Stimulated activated memory B cell treated with anti-CD40 and anti-IgM and Interleukin-4, amounts not matched to agents 10 μg/mL and 1 μg/mL and 100 μg/mL, for 72 hours (primary cell): Measurements from ENCODE around the gene ARSI.

Experiments used
- ATAC-seq: fragments of 150-1000 bp; cut with Tn5 transposase; 2 replicates; pipeline ENCODE4 v1.10.0; 2021
- H3K27ac Mint-ChIP-seq: one replicate; pipeline ENCODE4 v1.8.0; 2022; ENCODE audit warnings: mild to moderate bottlenecking, mixed read lengths
- H3K27me3 Mint-ChIP-seq: one replicate; pipeline ENCODE4 v1.8.0; 2022; ENCODE audit warnings: mixed read lengths
- H3K36me3 Mint-ChIP-seq: one replicate; pipeline ENCODE4 v1.8.0; 2022; ENCODE audit warnings: mixed read lengths
- H3K4me1 Mint-ChIP-seq: one replicate; pipeline ENCODE4 v1.8.0; 2022; ENCODE audit warnings: mixed read lengths
- H3K4me3 Mint-ChIP-seq: one replicate; pipeline ENCODE4 v1.8.0; 2022; ENCODE audit warnings: mild to moderate bottlenecking, moderate library complexity, mixed read lengths
- H3K9me3 Mint-ChIP-seq: one replicate; pipeline ENCODE4 v1.8.0; 2022; ENCODE audit warnings: mixed read lengths

Gene ARSI

GRCh38 chr5:150295741-150296486 lies 6.8 kb downstream of the ARSI start:
- Mint-ChIP-seq H3K27me3 (peaks cover 21% of the 10 kb centered on the region), H3K4me3 (no peak overlapping the region), H3K27ac (no peak overlapping the region), H3K9me3 (no peaks in the 10 kb centered on the region), H3K36me3 (no peaks in the 10 kb centered on the region), H3K4me1 (no peaks in the 10 kb centered on the region)
- no peak for ATAC-seq

- no peaks in the 10 kb centered on the region for H3K4me1 Mint-ChIP-seq
- peaks cover 19% of the 10 kb centered on the region for H3K27me3 Mint-ChIP-seq
- no peaks in the 10 kb centered on the region for H3K9me3 Mint-ChIP-seq
- no peak overlapping the region for H3K4me3 Mint-ChIP-seq
- no peak for ATAC-seq
- no peaks in the 10 kb centered on the region for H3K36me3 Mint-ChIP-seq
- no peak overlapping the region for H3K27ac Mint-ChIP-seq
Observed at GRCh38 chr5:150295172-150295634, 7.5 kb downstream of the ARSI start.

GRCh38 chr5:150294551-150295071 lies 8.1 kb downstream of the ARSI start:
- H3K4me3 Mint-ChIP-seq, result no peak overlapping the region
- H3K36me3 Mint-ChIP-seq, result no peaks in the 10 kb centered on the region
- peaks cover 19% of the 10 kb centered on the region for H3K27me3 Mint-ChIP-seq
- H3K4me1 Mint-ChIP-seq, result no peaks in the 10 kb centered on the region
- no peak overlapping the region for H3K27ac Mint-ChIP-seq
- no peak for ATAC-seq
- no peaks in the 10 kb centered on the region for H3K9me3 Mint-ChIP-seq

- Mint-ChIP-seq H3K4me3 (no peak overlapping the region), H3K36me3 (no peaks in the 10 kb centered on the region), H3K9me3 (no peaks in the 10 kb centered on the region), H3K4me1 (no peaks in the 10 kb centered on the region), H3K27ac (no peak overlapping the region), H3K27me3 (peaks cover 20% of the 10 kb centered on the region)
- no peak for ATAC-seq
Observed at GRCh38 chr5:150293091-150293941, 9.4 kb downstream of the ARSI start.

- no peaks in the 10 kb centered on the region for H3K9me3 Mint-ChIP-seq
- no peak overlapping the region for H3K27ac Mint-ChIP-seq
- no peaks in the 10 kb centered on the region for H3K4me1 Mint-ChIP-seq
- H3K4me3 Mint-ChIP-seq, result no peak overlapping the region
- no peaks in the 10 kb centered on the region for H3K36me3 Mint-ChIP-seq
- no peak for ATAC-seq
- H3K27me3 Mint-ChIP-seq, result peaks cover 14% of the 10 kb centered on the region
Observed at GRCh38 chr5:150291388-150292385, 11.0 kb downstream of the ARSI start.

- Mint-ChIP-seq H3K9me3 (no peaks in the 10 kb centered on the region), H3K27me3 (peaks cover 14% of the 10 kb centered on the region), H3K4me3 (no peak within 1 kb of the TSS), H3K4me1 (no peaks in the 10 kb centered on the region), H3K27ac (no peak within 1 kb of the TSS), H3K36me3 (no peaks in the 10 kb centered on the region)
- ATAC-seq, result no peak
Observed at GRCh38 chr5:150289551-150290390, 12.9 kb downstream of the ARSI start, which contains the start of gene CAMK2A. Gene CAMK2A, minus strand, starts transcription at chr5:150289773. Its CDS starts 148 bp downstream, at chr5:150289625.

- Mint-ChIP-seq H3K4me1 (no peaks in the 10 kb centered on the region), H3K27me3 (peaks cover 14% of the 10 kb centered on the region)
Observed at GRCh38 chr5:150288791-150289190, 13.9 kb downstream of the ARSI start.

GRCh38 chr5:150288361-150288760 lies 14.3 kb downstream of the ARSI start:
- no peak overlapping the region for H3K27ac Mint-ChIP-seq
- H3K27me3 Mint-ChIP-seq, result peaks cover 14% of the 10 kb centered on the region
- ATAC-seq, result no peak
- H3K4me3 Mint-ChIP-seq, result no peak overlapping the region
- H3K36me3 Mint-ChIP-seq, result no peaks in the 10 kb centered on the region
- H3K4me1 Mint-ChIP-seq, result no peaks in the 10 kb centered on the region
- no peaks in the 10 kb centered on the region for H3K9me3 Mint-ChIP-seq

More at GRCh38 chr5:150288791-150289190, 13.9 kb downstream of the ARSI start:
- Mint-ChIP-seq H3K36me3 (no peaks in the 10 kb centered on the region), H3K9me3 (no peaks in the 10 kb centered on the region), H3K4me3 (no peak overlapping the region), H3K27ac (no peak overlapping the region)
- no peak for ATAC-seq

- no peaks in the 10 kb centered on the region for H3K9me3 Mint-ChIP-seq
- peak; percentile 13 for ATAC-seq
Observed at GRCh38 chr5:150286820-150287219, 15.9 kb downstream of the ARSI start.

GRCh38 chr5:150285114-150285513 lies 17.6 kb downstream of the ARSI start:
- Mint-ChIP-seq H3K4me1 (no peaks in the 10 kb centered on the region), H3K36me3 (no peaks in the 10 kb centered on the region), H3K27me3 (peaks cover 18% of the 10 kb centered on the region), H3K27ac (no peak overlapping the region), H3K9me3 (no peaks in the 10 kb centered on the region), H3K4me3 (no peak overlapping the region)
- no peak for ATAC-seq

More at GRCh38 chr5:150286820-150287219, 15.9 kb downstream of the ARSI start:
- H3K36me3 Mint-ChIP-seq, result no peaks in the 10 kb centered on the region
- H3K27me3 Mint-ChIP-seq, result peaks cover 14% of the 10 kb centered on the region
- no peak overlapping the region for H3K4me3 Mint-ChIP-seq
- no peaks in the 10 kb centered on the region for H3K4me1 Mint-ChIP-seq
- H3K27ac Mint-ChIP-seq, result no peak overlapping the region

GRCh38 chr5:150284311-150284710 lies 18.4 kb downstream of the ARSI start:
- Mint-ChIP-seq H3K36me3 (no peaks in the 10 kb centered on the region), H3K4me1 (no peaks in the 10 kb centered on the region), H3K4me3 (no peak overlapping the region), H3K27ac (no peak overlapping the region), H3K9me3 (no peaks in the 10 kb centered on the region), H3K27me3 (peaks cover 18% of the 10 kb centered on the region)
- ATAC-seq, result no peak

GRCh38 chr5:150283904-150284303 lies 18.8 kb downstream of the ARSI start:
- no peak overlapping the region for H3K4me3 Mint-ChIP-seq
- no peaks in the 10 kb centered on the region for H3K9me3 Mint-ChIP-seq
- no peaks in the 10 kb centered on the region for H3K36me3 Mint-ChIP-seq
- no peak overlapping the region for H3K27ac Mint-ChIP-seq
- H3K4me1 Mint-ChIP-seq, result no peaks in the 10 kb centered on the region
- H3K27me3 Mint-ChIP-seq, result peaks cover 21% of the 10 kb centered on the region
- ATAC-seq, result no peak

GRCh38 chr5:150281987-150282386 lies 20.7 kb downstream of the ARSI start:
- H3K9me3 Mint-ChIP-seq, result no peaks in the 10 kb centered on the region
- no peak overlapping the region for H3K27ac Mint-ChIP-seq
- H3K27me3 Mint-ChIP-seq, result peaks cover 35% of the 10 kb centered on the region
- H3K36me3 Mint-ChIP-seq, result no peaks in the 10 kb centered on the region
- no peak overlapping the region for H3K4me3 Mint-ChIP-seq
- no peak for ATAC-seq
- H3K4me1 Mint-ChIP-seq, result no peaks in the 10 kb centered on the region
